GM23338 (cell line): ENCODE results near the gene TRA2A. TPM values are rescaled to one million over a fixed set of nuclear protein-coding genes. Genes with fewer than 3 reads are reported as not detected.
A peak's percentile ranks its signal among the peaks of the same experiment; 100 is the strongest.

ENCODE experiments used
- ATAC-seq: fragments of 200-7000 bp; cut with Tn5 transposase; 3 replicates; pipeline ENCODE4 v1.9.1; 2020
- DNase-seq: peaks from one replicate; pipeline ENCODE4 v3.0.0-alpha.2; 2015; ENCODE audit warnings: low spot score
- H2AFZ ChIP-seq: fragments of 200-600 bp; sonication (generic); 2 replicates; pipeline ENCODE4 v1.8.0; 2016; ENCODE audit warnings: antibody characterized with exemption, mild to moderate bottlenecking, moderate library complexity
- H3F3A ChIP-seq: fragments of 200-600 bp; sonication (generic); replicated peaks from 2 replicates; pipeline ENCODE4 v1.8.0; 2017; ENCODE audit warnings: antibody characterized with exemption, mixed run types, low read depth
- H3K27ac ChIP-seq: fragments of 200-600 bp; sonication (generic); 2 replicates; pipeline ENCODE4 v1.6.1; 2016; ENCODE audit warnings: low read depth
- H3K27me3 ChIP-seq: fragments of 200-600 bp; sonication (generic); 2 replicates; pipeline ENCODE4 v1.8.0; 2016; ENCODE audit warnings: mild to moderate bottlenecking, mixed run types, moderate library complexity; ENCODE audit not compliant: insufficient read depth
- H3K36me3 ChIP-seq: fragments of 200-600 bp; sonication (generic); 2 replicates; pipeline ENCODE4 v1.8.0; 2016; ENCODE audit warnings: mild to moderate bottlenecking; ENCODE audit not compliant: insufficient read depth
- H3K4me1 ChIP-seq: fragments of 200-600 bp; sonication (generic); 2 replicates; pipeline ENCODE4 v1.8.0; 2016; ENCODE audit warnings: mild to moderate bottlenecking, moderate library complexity; ENCODE audit not compliant: insufficient read depth
- H3K4me2 ChIP-seq: fragments of 200-600 bp; sonication (generic); 2 replicates; pipeline ENCODE4 v1.7.1; 2017; ENCODE audit warnings: mixed run types
- H3K4me3 ChIP-seq: fragments of 200-600 bp; sonication (generic); 2 replicates; pipeline ENCODE4 v1.6.1; 2016; ENCODE audit warnings: mixed run types
- H3K79me2 ChIP-seq: fragments of 200-600 bp; sonication (generic); replicated peaks from 2 replicates; pipeline ENCODE4 v1.8.0; 2017; ENCODE audit warnings: mild to moderate bottlenecking; ENCODE audit not compliant: insufficient read depth
- H3K9me2 ChIP-seq: fragments of 200-600 bp; sonication (generic); 2 replicates; pipeline ENCODE4 v1.8.0; 2017; ENCODE audit not compliant: insufficient read depth
- H4K20me1 ChIP-seq: fragments of 200-600 bp; sonication (generic); replicated peaks from 2 replicates; pipeline ENCODE4 v1.8.0; 2017; ENCODE audit warnings: mild to moderate bottlenecking; ENCODE audit not compliant: insufficient read depth
- H3K27ac Mint-ChIP-seq: 2 replicates; pipeline ENCODE4 v1.8.0; 2020; ENCODE audit warnings: inconsistent platforms, mild to moderate bottlenecking, moderate library complexity, mixed read lengths
- H3K27me3 Mint-ChIP-seq: 3 replicates; pipeline ENCODE4 v1.8.0; 2022; ENCODE audit warnings: low read depth, mild to moderate bottlenecking, moderate library complexity, mixed read lengths, inconsistent platforms; ENCODE audit not compliant: insufficient read depth, poor library complexity
- H3K36me3 Mint-ChIP-seq: 3 replicates; pipeline ENCODE4 v1.8.0; 2021; ENCODE audit warnings: low read depth, mild to moderate bottlenecking, inconsistent platforms, moderate library complexity, mixed read lengths
- H3K4me1 Mint-ChIP-seq: 3 replicates; pipeline ENCODE4 v1.8.0; 2020; ENCODE audit warnings: mild to moderate bottlenecking, inconsistent platforms, mixed read lengths
- H3K4me3 Mint-ChIP-seq: 3 replicates; pipeline ENCODE4 v1.8.0; 2021; ENCODE audit warnings: moderate library complexity, mild to moderate bottlenecking, inconsistent platforms, mixed read lengths
- H3K9me3 Mint-ChIP-seq: 3 replicates; pipeline ENCODE4 v1.8.0; 2020; ENCODE audit warnings: moderate library complexity, mild to moderate bottlenecking, inconsistent platforms, mixed read lengths
- CREB1 ChIP-seq: fragments of 250-450 bp; sonication (Bioruptor Pico); IDR thresholded peaks from 2 replicates; pipeline ENCODE4 v1.5.0; 2020; ENCODE audit warnings: low read depth, mild to moderate bottlenecking, moderate library complexity
- EZH2 ChIP-seq: fragments of 200-600 bp; sonication (generic); IDR thresholded peaks from one replicate; pipeline ENCODE4 v1.8.0; 2017; ENCODE audit warnings: antibody characterized with exemption, mild to moderate bottlenecking, low read depth; ENCODE audit not compliant: unreplicated experiment
- POLR2AphosphoS5 ChIP-seq: IDR thresholded peaks from 2 replicates; pipeline ENCODE4 v1.6.1; 2016; ENCODE audit warnings: antibody characterized with exemption, low read depth
- polyA plus RNA-seq: library from polyadenylated mRNA; unstranded; fragments of >200 nt; fragmentation: Nextera tagmentation; extraction: Ambion mirVana; gene quantifications from 2 replicates; pipeline ENCODE4 v1.2.1, GENCODE V29; 2016
- total RNA-seq: library from RNA; depleted of rRNA; stranded (reverse); fragments of >200 nt; shearing (Covaris generic); gene quantifications from 2 replicates; pipeline ENCODE4 v1.2.3, GENCODE V29; 2014
- TF ChIP-seq, protein P1 (sequence below), 2 experiments: fragments of 200-600 bp in 1 of 2; sonication (generic) in 1 of 2; conservative IDR thresholded peaks; 2 replicates each; pipeline versions ENCODE4 v1.5.1 to v1.6.1; 2016 to 2017; ENCODE audit warnings: antibody characterized with exemption in 2 of 2, low read depth in 2 of 2, mild to moderate bottlenecking in 2 of 2, moderate library complexity in 1 of 2
- TF ChIP-seq, protein P2 (sequence below): IDR thresholded peaks from 2 replicates; pipeline ENCODE4 v1.6.1; 2016; ENCODE audit warnings: antibody characterized with exemption
- TF ChIP-seq, protein P3 (sequence below): fragments of 250-450 bp; sonication (Bioruptor Pico); IDR thresholded peaks from 2 replicates; pipeline ENCODE4 v1.5.0; 2020; ENCODE audit warnings: mild to moderate bottlenecking, moderate library complexity

The TRA2A gene
- total and polyA plus RNA-seq, 2 experiments from 2014 or later, result 82.6 to 271 TPM

DNA sequence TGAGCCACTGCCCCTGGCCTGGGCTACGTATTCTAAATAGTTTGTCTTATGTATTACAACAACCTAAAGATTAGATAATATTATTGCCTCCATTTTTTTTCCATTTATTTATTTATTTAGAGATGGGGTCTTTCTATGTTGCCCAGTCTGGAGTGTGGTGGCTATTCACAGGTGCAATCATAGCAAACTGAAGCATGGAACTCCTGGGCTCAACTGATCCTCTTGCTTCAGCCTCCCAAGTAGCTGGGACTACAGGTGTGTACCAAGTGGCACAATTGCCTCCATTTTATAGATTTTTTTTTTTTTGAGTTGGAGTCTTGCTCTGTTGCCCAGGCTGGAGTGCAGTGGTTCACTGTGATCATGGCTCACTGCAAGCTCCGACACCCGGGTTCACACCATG, 6.5 kb upstream of the TRA2A start:
- Mint-ChIP-seq H3K27me3 (peaks cover 3% of the 10 kb centered on the region), H3K4me3 (no peak overlapping the region), H3K27ac (no peak overlapping the region), H3K36me3 (no peaks in the 10 kb centered on the region), H3K4me1 (peaks cover 6% of the 10 kb centered on the region), H3K9me3 (peaks cover 7% of the 10 kb centered on the region; the same call in 2 of the 3 replicates)
- ATAC-seq (no peak), DNase-seq (no peak)
- TF ChIP-seq, protein P1, sequence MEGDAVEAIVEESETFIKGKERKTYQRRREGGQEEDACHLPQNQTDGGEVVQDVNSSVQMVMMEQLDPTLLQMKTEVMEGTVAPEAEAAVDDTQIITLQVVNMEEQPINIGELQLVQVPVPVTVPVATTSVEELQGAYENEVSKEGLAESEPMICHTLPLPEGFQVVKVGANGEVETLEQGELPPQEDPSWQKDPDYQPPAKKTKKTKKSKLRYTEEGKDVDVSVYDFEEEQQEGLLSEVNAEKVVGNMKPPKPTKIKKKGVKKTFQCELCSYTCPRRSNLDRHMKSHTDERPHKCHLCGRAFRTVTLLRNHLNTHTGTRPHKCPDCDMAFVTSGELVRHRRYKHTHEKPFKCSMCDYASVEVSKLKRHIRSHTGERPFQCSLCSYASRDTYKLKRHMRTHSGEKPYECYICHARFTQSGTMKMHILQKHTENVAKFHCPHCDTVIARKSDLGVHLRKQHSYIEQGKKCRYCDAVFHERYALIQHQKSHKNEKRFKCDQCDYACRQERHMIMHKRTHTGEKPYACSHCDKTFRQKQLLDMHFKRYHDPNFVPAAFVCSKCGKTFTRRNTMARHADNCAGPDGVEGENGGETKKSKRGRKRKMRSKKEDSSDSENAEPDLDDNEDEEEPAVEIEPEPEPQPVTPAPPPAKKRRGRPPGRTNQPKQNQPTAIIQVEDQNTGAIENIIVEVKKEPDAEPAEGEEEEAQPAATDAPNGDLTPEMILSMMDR (conservative IDR thresholded peaks at IDR 0.05; ENCODE audit: low read depth in 2 of 2), result no peak
- H4K20me1 ChIP-seq, result no peaks in the 10 kb centered on the region
- no peak overlapping the region for H3K4me3 ChIP-seq
- no peaks in the 10 kb centered on the region for H3K79me2 ChIP-seq
- no peak overlapping the region for H3K27ac ChIP-seq
- H3K27me3 ChIP-seq, result no peaks in the 10 kb centered on the region
- H3K4me1 ChIP-seq, result 0 out of 2 replicates have a peak, but pooled peaks cover 7% of the 10 kb centered on the region
- H2AFZ ChIP-seq, result no peak overlapping the region
- no peak overlapping the region for H3K4me2 ChIP-seq
- no peaks in the 10 kb centered on the region for H3K36me3 ChIP-seq
- H3K9me2 ChIP-seq, result no peaks in the 10 kb centered on the region
- no peaks in the 10 kb centered on the region for H3F3A ChIP-seq

DNA sequence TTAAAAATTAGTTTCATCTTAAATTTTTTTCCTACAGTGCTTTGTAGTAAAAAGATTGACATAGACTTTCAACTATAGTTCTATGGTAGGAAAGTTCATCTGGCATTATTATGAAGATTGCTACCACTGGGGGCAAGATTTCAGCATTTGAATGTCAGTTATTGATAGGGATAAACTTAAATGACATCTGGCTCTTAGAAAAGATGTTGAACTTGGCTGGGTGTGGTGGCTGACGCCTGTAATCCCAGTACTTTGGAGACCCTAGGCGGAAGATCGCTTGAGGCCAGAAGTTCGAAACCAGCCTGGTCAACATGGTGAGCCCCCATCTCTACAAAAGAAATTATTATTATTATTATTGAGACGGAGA, 1.4 kb upstream of the TRA2A start:
- Histone ChIP-seq H3K27me3 (no peaks in the 10 kb centered on the region), H3K4me1 (peaks cover 28% of the 10 kb centered on the region), H3K4me2 (peak overlapping the region; percentile 77), H4K20me1 (peaks cover 27% of the 10 kb centered on the region), H3K27ac (no peak overlapping the region), H3K36me3 (no peaks in the 10 kb centered on the region), H3K9me2 (no peaks in the 10 kb centered on the region), H3K4me3 (no peak overlapping the region), H2AFZ (no peak overlapping the region), H3F3A (no peaks in the 10 kb centered on the region), H3K79me2 (peaks cover 36% of the 10 kb centered on the region)
- peaks cover 33% of the 10 kb centered on the region for H3K36me3 Mint-ChIP-seq
- DNase-seq (no peak), ATAC-seq (no peak)
- H3K27ac Mint-ChIP-seq, result no peak overlapping the region
- TF ChIP-seq CREB1 (CRISPR knock-in tag) (no peak), POLR2AphosphoS5 (no peak)
- H3K4me3 Mint-ChIP-seq, result peak overlapping the region; percentile 20; the same call in 1 of the 3 replicates
- no peaks in the 10 kb centered on the region for H3K9me3 Mint-ChIP-seq
- peaks cover 23% of the 10 kb centered on the region for H3K27me3 Mint-ChIP-seq
- H3K4me1 Mint-ChIP-seq, result peaks cover 36% of the 10 kb centered on the region

DNA sequence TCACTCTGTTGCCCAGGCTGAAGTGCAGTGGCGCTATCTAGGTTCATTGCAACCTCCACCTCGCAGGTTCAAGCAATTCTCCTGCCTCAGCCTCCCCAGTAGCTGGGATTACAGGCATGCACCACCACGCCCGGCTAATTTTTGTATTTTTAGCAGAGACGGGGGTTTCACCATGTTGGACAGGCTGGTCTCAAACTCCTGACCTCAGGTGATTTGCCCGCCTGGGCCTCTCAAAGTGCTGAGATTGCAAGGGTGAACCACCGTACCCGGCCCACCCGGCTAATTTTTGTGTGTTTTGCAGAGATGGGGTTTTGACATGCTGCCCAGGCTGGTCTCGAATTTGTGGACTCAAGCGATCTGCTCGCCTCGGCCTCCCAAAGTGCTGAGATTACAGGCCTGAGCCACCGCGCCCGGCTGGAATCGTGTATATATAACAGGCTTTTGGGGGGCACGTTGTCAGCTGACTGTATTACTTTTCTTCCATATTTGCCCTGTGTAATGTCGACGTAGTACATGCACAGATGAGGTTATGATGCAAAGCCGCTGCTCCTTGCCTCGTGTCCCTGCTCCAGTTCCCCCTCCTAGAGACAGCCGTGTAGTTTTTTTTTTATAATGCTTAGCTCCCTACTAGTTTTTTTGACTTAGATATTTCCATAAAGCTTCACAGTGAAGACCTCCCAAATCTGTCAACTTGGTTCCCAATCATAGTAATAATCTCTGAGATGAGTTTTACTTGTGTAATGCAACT, 883 bp upstream of the TRA2A start:
- Histone ChIP-seq H3K36me3 (no peaks in the 10 kb centered on the region), H3K9me2 (no peaks in the 10 kb centered on the region), H3K79me2 (peaks cover 42% of the 10 kb centered on the region), H3K4me2 (peak overlapping the region; percentile 77), H3K4me1 (peaks cover 33% of the 10 kb centered on the region), H3K27ac (peak overlapping the region; percentile 99), H3F3A (no peaks in the 10 kb centered on the region), H3K4me3 (peak overlapping the region; percentile 67), H3K27me3 (no peaks in the 10 kb centered on the region), H2AFZ (peak overlapping the region; percentile 17; the same call in 1 of the 2 replicates), H4K20me1 (peaks cover 33% of the 10 kb centered on the region)
- DNase-seq, result no peak
- H3K4me3 Mint-ChIP-seq, result peak overlapping the region; percentile 100
- no peaks in the 10 kb centered on the region for H3K9me3 Mint-ChIP-seq
- peaks cover 39% of the 10 kb centered on the region for H3K4me1 Mint-ChIP-seq
- H3K36me3 Mint-ChIP-seq, result peaks cover 33% of the 10 kb centered on the region
- H3K27ac Mint-ChIP-seq, result peak overlapping the region; percentile 100
- no peak for ATAC-seq
- H3K27me3 Mint-ChIP-seq, result peaks cover 23% of the 10 kb centered on the region
- TF ChIP-seq, protein P2, sequence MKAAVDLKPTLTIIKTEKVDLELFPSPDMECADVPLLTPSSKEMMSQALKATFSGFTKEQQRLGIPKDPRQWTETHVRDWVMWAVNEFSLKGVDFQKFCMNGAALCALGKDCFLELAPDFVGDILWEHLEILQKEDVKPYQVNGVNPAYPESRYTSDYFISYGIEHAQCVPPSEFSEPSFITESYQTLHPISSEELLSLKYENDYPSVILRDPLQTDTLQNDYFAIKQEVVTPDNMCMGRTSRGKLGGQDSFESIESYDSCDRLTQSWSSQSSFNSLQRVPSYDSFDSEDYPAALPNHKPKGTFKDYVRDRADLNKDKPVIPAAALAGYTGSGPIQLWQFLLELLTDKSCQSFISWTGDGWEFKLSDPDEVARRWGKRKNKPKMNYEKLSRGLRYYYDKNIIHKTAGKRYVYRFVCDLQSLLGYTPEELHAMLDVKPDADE, result no peak
- TF ChIP-seq, protein P3, sequence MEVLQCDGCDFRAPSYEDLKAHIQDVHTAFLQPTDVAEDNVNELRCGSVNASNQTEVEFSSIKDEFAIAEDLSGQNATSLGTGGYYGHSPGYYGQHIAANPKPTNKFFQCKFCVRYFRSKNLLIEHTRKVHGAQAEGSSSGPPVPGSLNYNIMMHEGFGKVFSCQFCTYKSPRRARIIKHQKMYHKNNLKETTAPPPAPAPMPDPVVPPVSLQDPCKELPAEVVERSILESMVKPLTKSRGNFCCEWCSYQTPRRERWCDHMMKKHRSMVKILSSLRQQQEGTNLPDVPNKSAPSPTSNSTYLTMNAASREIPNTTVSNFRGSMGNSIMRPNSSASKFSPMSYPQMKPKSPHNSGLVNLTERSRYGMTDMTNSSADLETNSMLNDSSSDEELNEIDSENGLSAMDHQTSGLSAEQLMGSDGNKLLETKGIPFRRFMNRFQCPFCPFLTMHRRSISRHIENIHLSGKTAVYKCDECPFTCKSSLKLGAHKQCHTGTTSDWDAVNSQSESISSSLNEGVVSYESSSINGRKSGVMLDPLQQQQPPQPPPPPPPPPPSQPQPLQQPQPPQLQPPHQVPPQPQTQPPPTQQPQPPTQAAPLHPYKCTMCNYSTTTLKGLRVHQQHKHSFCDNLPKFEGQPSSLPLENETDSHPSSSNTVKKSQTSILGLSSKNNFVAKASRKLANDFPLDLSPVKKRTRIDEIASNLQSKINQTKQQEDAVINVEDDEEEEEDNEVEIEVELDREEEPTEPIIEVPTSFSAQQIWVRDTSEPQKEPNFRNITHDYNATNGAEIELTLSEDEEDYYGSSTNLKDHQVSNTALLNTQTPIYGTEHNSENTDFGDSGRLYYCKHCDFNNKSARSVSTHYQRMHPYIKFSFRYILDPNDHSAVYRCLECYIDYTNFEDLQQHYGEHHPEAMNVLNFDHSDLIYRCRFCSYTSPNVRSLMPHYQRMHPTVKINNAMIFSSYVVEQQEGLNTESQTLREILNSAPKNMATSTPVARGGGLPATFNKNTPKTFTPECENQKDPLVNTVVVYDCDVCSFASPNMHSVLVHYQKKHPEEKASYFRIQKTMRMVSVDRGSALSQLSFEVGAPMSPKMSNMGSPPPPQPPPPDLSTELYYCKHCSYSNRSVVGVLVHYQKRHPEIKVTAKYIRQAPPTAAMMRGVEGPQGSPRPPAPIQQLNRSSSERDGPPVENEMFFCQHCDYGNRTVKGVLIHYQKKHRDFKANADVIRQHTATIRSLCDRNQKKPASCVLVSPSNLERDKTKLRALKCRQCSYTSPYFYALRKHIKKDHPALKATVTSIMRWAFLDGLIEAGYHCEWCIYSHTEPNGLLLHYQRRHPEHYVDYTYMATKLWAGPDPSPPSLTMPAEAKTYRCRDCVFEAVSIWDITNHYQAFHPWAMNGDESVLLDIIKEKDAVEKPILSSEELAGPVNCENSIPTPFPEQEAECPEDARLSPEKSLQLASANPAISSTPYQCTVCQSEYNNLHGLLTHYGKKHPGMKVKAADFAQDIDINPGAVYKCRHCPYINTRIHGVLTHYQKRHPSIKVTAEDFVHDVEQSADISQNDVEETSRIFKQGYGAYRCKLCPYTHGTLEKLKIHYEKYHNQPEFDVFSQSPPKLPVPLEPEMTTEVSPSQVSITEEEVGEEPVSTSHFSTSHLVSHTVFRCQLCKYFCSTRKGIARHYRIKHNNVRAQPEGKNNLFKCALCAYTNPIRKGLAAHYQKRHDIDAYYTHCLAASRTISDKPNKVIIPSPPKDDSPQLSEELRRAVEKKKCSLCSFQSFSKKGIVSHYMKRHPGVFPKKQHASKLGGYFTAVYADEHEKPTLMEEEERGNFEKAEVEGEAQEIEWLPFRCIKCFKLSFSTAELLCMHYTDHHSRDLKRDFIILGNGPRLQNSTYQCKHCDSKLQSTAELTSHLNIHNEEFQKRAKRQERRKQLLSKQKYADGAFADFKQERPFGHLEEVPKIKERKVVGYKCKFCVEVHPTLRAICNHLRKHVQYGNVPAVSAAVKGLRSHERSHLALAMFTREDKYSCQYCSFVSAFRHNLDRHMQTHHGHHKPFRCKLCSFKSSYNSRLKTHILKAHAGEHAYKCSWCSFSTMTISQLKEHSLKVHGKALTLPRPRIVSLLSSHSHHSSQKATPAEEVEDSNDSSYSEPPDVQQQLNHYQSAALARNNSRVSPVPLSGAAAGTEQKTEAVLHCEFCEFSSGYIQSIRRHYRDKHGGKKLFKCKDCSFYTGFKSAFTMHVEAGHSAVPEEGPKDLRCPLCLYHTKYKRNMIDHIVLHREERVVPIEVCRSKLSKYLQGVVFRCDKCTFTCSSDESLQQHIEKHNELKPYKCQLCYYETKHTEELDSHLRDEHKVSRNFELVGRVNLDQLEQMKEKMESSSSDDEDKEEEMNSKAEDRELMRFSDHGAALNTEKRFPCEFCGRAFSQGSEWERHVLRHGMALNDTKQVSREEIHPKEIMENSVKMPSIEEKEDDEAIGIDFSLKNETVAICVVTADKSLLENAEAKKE, result no peak
- no peak for TF ChIP-seq EZH2
